Testis (tissue), 3 donors: ENCODE data around the gene PCDHGA3. TPM values are rescaled to one million over a fixed set of nuclear protein-coding genes. Genes with fewer than 3 reads are reported as not detected.
"Not testable (repeated sequence)": the region's sequence is repeated elsewhere in the genome, so short reads cannot be mapped to it uniquely, and the experiment has no call there.

Experiments
- DNase-seq: peaks from one replicate; pipeline ENCODE4 v3.0.0-alpha.2; 2019
- H3K27ac ChIP-seq, 2 donors: fragments of 200-600 bp; sonication (generic); one replicate each; pipeline ENCODE4 v1.5.1; 2019
- H3K27me3 ChIP-seq: fragments of 200-600 bp; sonication (generic); one replicate; pipeline ENCODE4 v1.5.1; 2019
- H3K36me3 ChIP-seq: fragments of 200-600 bp; sonication (generic); one replicate; pipeline ENCODE4 v1.5.1; 2017; ENCODE audit warnings: low read depth; ENCODE audit errors: missing control alignments
- H3K4me1 ChIP-seq: fragments of 200-600 bp; sonication (generic); one replicate; pipeline ENCODE4 v1.5.1; 2019
- H3K4me3 ChIP-seq, 2 donors: fragments of 200-600 bp; sonication (generic); one replicate each; pipeline ENCODE4 v1.5.1; 2017 to 2019
- H3K9me3 ChIP-seq: fragments of 200-600 bp; sonication (generic); one replicate; pipeline ENCODE4 v1.5.1; 2017
- POLR2A ChIP-seq: fragments of 450-650 bp; IDR thresholded peaks from one replicate; pipeline ENCODE4 v1.6.1; 2017; ENCODE audit warnings: antibody characterized with exemption, mild to moderate bottlenecking, moderate library complexity
- WGBS, 2 donors: methylation state at CpG; one replicate each; pipeline ENCODE4 v1.1.5; 2018; 5-methylcytosine and 5-hydroxymethylcytosine counted together
- intact Hi-C: fragments of 100-400 bp; cut with DNase I; formaldehyde crosslinking; loops from one replicate; pipeline ENCODE4 v1.15.1; 2023; ENCODE audit warnings: low total_unique reads
- polyA plus RNA-seq: library from polyadenylated mRNA; stranded (reverse); fragments of 350-450 nt; fragmentation: Illumina TruSeq; extraction: RNeasy Lipid Tissue Mini Kit (QIAGEN cat#74804); gene quantifications from one replicate; pipeline ENCODE4 v1.2.3, GENCODE V29; 2014; ENCODE audit warnings: low read depth, low replicate concordance; ENCODE audit not compliant: insufficient read depth
- total RNA-seq, 2 donors: library from RNA; depleted of rRNA; stranded (reverse); fragments of >200 nt; gene quantifications; one replicate each; pipeline ENCODE4 v1.2.3, GENCODE V29; 2016
- TF ChIP-seq, protein P1 (sequence below), 3 experiments: fragments of 450-650 bp in 2 of 3; fragments of 200-600 bp in 1 of 3; sonication (generic) in 1 of 3; IDR thresholded peaks; one replicate each; pipeline ENCODE4 v1.5.1; 2016 to 2019; ENCODE audit warnings: antibody characterized with exemption in 3 of 3, mild to moderate bottlenecking in 2 of 3, moderate library complexity in 1 of 3

Gene PCDHGA3
- total and polyA plus RNA-seq, 3 donors from 2014 or later = 4.4 to 31.8 (median 19.3) TPM

DNA sequence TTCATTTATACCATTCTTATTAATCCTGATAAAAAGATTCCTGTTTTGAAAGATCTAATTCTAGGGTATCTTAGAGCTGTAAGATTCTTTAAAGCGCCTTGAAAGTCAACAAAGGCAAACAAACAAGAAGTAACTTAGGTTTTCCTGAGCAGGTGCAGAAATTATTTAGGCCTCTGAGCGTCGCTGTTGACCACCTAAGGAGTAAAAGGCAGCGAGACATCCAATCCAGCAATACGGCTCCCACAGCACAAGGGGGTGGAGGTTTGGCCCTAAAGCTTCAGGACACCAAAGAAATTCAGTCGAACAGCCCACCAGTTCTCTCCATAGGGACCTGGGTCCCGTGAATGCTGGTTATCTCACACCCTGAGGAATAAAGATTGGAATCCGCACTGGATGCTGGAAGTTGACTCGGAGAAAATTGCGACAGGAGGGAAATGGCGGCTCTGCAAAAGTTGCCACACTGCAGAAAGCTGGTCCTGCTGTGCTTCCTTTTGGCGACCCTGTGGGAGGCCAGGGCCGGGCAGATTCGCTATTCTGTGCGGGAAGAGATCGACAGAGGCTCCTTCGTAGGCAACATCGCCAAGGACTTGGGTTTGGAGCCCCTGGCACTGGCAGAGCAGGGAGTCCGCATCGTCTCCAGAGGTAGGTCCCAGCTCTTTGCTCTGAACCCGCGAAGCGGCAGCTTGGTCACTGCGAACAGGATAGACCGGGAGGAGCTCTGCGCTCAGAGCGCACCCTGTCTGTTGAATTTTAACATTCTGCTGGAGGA, 4.9 kb upstream of the PCDHGA3 start, which contains the start of gene PCDHGA2:
PCDHGA2 (plus strand) TSS at position 223 of the 769 bp plus-strand sequence.
- intact Hi-C loops = no loop called here
- Histone ChIP-seq H3K27ac (peak within 1 kb of the TSS in 1 of 2 donors; percentile 14), H3K27me3 (no peaks in the 10 kb centered on the region), H3K36me3 (no peaks in the 10 kb centered on the region), H3K4me3 (peak within 1 kb of the TSS in 1 of 2 donors; percentile 46), H3K9me3 (no peaks in the 10 kb centered on the region), H3K4me1 (no peaks in the 10 kb centered on the region)
- peak; percentile 80 for DNase-seq
- 7 to 9% methylated on average over 26 to 27 of the region's 27 CpGs for WGBS, 2 donors
- TF ChIP-seq, protein P1, sequence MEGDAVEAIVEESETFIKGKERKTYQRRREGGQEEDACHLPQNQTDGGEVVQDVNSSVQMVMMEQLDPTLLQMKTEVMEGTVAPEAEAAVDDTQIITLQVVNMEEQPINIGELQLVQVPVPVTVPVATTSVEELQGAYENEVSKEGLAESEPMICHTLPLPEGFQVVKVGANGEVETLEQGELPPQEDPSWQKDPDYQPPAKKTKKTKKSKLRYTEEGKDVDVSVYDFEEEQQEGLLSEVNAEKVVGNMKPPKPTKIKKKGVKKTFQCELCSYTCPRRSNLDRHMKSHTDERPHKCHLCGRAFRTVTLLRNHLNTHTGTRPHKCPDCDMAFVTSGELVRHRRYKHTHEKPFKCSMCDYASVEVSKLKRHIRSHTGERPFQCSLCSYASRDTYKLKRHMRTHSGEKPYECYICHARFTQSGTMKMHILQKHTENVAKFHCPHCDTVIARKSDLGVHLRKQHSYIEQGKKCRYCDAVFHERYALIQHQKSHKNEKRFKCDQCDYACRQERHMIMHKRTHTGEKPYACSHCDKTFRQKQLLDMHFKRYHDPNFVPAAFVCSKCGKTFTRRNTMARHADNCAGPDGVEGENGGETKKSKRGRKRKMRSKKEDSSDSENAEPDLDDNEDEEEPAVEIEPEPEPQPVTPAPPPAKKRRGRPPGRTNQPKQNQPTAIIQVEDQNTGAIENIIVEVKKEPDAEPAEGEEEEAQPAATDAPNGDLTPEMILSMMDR (IDR thresholded peaks at IDR 0.05) = peak; percentile 58 to 62 (median 59)
- no peak for TF ChIP-seq POLR2A

DNA sequence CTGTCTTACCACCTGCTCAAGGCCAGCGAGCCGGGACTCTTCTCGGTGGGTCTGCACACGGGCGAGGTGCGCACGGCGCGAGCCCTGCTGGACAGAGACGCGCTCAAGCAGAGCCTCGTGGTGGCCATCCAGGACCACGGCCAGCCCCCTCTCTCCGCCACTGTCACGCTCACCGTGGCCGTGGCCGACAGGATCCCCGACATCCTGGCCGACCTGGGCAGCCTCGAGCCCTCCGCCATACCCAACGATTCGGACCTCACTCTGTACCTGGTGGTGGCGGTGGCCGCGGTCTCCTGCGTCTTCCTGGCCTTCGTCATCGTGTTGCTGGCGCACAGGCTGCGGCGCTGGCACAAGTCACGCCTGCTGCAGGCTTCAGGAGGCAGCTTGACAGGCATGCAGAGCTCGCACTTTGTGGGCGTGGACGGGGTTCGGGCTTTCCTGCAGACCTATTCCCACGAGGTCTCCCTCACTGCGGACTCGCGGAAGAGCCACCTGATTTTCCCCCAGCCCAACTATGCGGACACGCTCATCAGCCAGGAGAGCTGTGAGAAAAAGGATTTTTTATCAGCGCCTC, 2.8 kb upstream of the PCDHGA3 start:
- H3K4me3 ChIP-seq, H3K27ac ChIP-seq, DNase-seq, H3K9me3 ChIP-seq, intact Hi-C loops, H3K36me3 ChIP-seq, H3K27me3 ChIP-seq, H3K4me1 ChIP-seq: not testable (repeated sequence)
- WGBS, 2 donors = 38 to 43% methylated on average over 11 to 27 of the region's 45 CpGs

DNA sequence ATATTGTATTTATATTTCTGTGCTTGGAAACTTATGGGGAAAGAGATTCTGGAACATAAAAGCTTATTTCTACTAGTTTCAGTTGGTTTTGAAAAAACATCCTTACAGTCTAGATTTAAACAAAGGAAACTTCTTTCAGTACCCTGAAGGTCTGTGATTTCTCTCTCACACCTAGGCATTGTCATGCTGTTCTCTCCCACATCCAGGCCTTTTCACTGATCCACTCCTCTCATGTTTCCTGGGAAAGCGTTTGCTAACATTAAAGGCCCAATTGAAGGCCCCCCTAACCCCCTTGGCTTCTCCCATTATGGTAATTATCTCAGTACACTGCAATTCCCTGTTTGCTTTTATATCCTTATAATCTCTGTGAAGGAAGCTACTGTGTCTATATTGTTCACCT, 856 bp upstream of the PCDHGA3 start:
- Histone ChIP-seq H3K36me3 (no peaks in the 10 kb centered on the region), H3K4me1 (no peaks in the 10 kb centered on the region), H3K27me3 (no peaks in the 10 kb centered on the region), H3K9me3 (no peaks in the 10 kb centered on the region), H3K4me3 (no peak overlapping the region), H3K27ac (no peak overlapping the region)
- TF ChIP-seq, protein P1 (IDR thresholded peaks at IDR 0.05) = no peak
- TF ChIP-seq POLR2A = no peak
- WGBS, 2 donors = 18 to 19% methylated on average over 1 of the region's 1 CpG
- intact Hi-C loops = no loop called here
- DNase-seq = no peak

DNA sequence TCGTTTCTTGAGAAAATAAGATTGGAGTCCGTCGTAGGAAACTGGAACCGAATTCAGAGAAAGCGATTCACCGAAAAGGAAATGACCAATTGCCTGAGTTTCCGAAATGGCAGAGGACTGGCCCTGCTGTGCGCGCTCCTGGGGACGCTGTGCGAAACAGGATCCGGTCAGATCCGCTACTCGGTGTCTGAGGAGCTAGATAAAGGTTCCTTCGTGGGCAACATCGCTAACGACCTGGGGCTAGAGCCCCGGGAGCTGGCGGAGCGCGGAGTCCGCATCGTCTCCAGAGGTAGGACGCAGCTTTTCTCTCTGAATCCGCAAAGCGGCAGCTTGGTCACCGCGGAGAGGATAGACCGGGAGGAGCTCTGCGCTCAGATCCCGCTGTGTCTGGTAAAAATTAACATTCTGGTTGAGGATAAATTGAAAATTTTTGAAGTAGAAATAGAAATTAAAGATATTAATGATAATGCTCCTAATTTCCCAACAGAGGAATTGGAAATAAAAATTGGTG, 379 bp downstream of the PCDHGA3 start:
- H3K9me3 ChIP-seq = no peaks in the 10 kb centered on the region
- H3K4me3 ChIP-seq = peak overlapping the region; percentile 21 to 46
- H3K36me3 ChIP-seq = no peaks in the 10 kb centered on the region
- TF ChIP-seq, protein P1 (IDR thresholded peaks at IDR 0.05) = peak in 1 of 3 experiments; percentile 0
- TF ChIP-seq POLR2A = no peak
- H3K4me1 ChIP-seq = no peaks in the 10 kb centered on the region
- no peak for DNase-seq
- 14 to 22% methylated on average over 31 of the region's 31 CpGs for WGBS, 2 donors
- no peaks in the 10 kb centered on the region for H3K27me3 ChIP-seq
- no peak overlapping the region for H3K27ac ChIP-seq
- intact Hi-C loops = no loop called here

DNA sequence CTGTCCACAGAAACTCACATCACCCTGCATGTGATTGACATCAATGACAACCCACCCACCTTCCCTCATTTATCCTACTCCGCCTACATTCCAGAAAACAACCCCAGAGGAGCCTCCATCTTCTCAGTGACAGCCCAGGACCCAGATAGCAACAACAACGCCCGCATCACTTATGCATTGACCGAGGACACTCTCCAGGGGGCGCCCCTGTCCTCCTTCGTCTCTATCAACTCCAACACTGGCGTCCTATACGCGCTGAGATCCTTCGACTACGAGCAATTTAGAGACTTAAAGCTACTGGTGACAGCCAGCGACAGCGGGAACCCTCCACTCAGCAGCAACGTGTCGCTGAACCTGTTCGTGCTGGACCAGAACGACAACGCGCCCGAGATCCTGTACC, 1.7 kb downstream of the PCDHGA3 start:
- DNase-seq = no peak
- intact Hi-C loops = no loop called here
- Histone ChIP-seq H3K4me3 (no peak overlapping the region), H3K27ac (no peak overlapping the region), H3K9me3 (no peaks in the 10 kb centered on the region), H3K27me3 (no peaks in the 10 kb centered on the region), H3K4me1 (no peaks in the 10 kb centered on the region), H3K36me3 (no peaks in the 10 kb centered on the region)
- 31 to 35% methylated on average over 15 to 20 of the region's 20 CpGs for WGBS, 2 donors
- TF ChIP-seq, protein P1 (IDR thresholded peaks at IDR 0.05) = no peak
- TF ChIP-seq POLR2A = no peak

DNA sequence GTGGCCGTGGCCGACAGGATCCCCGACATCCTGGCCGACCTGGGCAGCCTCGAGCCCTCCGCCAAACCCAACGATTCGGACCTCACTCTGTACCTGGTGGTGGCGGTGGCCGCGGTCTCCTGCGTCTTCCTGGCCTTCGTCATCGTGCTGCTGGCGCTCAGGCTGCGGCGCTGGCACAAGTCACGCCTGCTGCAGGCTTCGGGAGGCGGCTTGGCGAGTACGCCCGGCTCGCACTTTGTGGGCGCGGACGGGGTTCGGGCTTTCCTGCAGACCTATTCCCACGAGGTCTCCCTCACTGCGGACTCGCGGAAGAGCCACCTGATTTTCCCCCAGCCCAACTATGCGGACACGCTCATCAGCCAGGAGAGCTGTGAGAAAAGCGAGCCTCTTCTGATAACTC, 2.4 kb downstream of the PCDHGA3 start:
- H3K4me3 ChIP-seq, intact Hi-C loops, H3K9me3 ChIP-seq, H3K27ac ChIP-seq, H3K27me3 ChIP-seq, H3K36me3 ChIP-seq, H3K4me1 ChIP-seq, DNase-seq: not testable (repeated sequence)
- 41 to 50% methylated on average over 7 to 13 of the region's 35 CpGs for whole genome bisulfite sequencing, 2 donors
